Measurements from ENCODE around the gene PIM3.
"Not testable (repeated sequence)": the region's sequence is repeated elsewhere in the genome, so short reads cannot be mapped to it uniquely, and the experiment has no call there.

Gene PIM3

DNA sequence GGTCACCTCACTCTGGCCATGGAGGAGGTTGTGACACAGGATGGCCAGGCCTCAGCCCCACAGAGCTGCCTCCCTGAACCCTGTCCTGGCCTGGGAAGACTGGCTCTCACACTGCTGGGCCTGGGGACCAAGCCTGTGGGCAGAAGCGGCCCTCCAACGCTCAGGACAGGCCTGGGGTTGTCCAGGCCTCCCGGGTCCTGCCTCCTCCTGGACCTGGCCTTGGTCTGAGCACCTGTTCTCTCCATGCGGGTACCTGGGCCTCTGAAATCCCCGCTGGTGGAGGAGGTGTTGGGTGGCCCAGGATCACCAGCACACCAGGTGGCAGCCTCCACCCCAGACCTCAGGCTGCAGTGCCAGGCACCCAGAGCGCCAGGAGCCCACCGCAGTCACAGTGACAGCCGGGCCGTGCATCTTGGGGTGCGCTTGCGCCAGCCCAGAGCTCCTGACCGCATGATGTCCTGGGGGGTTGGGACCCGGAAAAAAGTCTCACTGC lies 16.1 kb upstream of the PIM3 start:
- no peak for DNase-seq
- H3K9me3 Mint-ChIP-seq: no peaks in the 10 kb centered on the region
- H3K27me3 Mint-ChIP-seq: no peaks in the 10 kb centered on the region
- H3K4me3 Mint-ChIP-seq: peak overlapping the region; percentile 20
- peaks cover 11% of the 10 kb centered on the region for H3K4me1 Mint-ChIP-seq (ENCODE audit: low read depth)
- no peaks in the 10 kb centered on the region for H3K36me3 Mint-ChIP-seq (ENCODE audit: low read depth)
- H3K27ac Mint-ChIP-seq: peak overlapping the region; percentile 52

DNA sequence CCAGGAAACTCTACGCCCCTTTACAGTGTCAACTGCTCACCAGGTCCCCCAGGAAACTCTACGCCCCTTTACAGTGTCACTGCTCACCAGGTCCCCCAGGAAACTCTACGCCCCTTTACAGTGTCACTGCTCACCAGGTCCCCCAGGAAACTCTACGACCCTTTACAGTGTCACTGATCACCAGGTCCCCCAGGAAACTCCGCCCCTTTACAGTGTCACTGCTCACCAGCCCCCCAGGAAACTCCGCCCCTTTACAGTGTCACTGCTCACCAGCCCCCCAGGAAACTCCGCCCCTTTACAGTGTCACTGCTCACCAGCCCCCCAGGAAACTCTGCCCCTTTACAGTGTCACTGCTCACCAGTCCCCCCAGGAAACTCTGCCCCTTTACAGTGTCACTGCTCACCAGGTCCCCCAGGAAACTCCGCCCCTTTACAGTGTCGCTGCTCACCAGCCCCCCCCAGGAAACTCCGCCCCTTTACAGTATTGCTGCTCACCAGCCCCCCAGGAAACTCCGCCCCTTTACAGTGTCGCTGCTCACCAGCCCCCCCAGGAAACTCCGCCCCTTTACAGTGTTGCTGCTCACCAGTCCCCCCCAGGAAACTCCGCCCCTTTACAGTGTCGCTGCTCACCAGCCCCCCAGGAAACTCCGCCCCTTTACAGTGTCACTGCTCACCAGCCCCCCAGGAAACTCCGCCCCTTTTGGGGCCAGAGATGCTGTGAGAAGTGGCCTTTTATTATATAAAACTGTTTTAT lies 15.4 kb upstream of the PIM3 start:
- peak; percentile 61 for DNase-seq
- not testable (repeated sequence) for H3K4me1 Mint-ChIP-seq (ENCODE audit: low read depth); H3K36me3 Mint-ChIP-seq (ENCODE audit: low read depth); H3K4me3 Mint-ChIP-seq; H3K27me3 Mint-ChIP-seq; H3K9me3 Mint-ChIP-seq
- peak overlapping the region; percentile 87 for H3K27ac Mint-ChIP-seq

DNA sequence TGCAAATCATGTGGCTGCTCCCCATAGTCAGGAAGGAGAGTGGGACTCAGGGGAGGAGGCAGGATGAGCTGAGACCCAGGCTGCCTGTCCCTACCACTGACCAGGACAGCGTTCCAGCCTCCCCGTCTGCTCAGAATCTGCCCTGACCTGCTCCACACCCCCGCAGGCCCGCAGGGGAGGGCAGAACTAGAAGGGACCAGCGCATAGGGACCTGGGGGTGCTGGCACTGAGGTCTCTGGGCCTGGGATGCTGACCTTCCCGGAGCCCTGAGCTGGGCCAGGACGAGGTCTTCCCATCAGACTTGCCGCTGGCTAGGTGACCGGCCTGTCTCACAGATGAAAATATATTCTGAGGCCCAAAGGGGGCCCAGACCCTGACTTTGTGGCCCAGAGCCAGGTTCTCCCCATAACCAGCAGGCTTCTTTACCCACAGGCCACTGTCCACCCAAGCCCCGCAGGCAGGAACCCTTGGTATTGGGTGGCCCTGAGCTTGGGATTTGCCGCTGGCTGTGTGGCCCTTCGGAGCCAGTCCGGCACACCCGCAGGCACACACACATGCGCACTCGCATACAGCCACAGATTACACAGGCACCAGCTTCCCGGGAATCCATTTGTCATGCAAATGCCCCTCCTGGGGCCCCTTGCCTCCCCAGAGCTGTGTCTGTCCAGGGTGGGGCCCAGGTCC lies 13.8 kb upstream of the PIM3 start:
- Mint-ChIP-seq H3K4me1 (ENCODE audit: low read depth) (peaks cover 13% of the 10 kb centered on the region), H3K4me3 (no peak overlapping the region), H3K27ac (peak overlapping the region; percentile 63), H3K36me3 (ENCODE audit: low read depth) (no peaks in the 10 kb centered on the region), H3K9me3 (no peaks in the 10 kb centered on the region), H3K27me3 (no peaks in the 10 kb centered on the region)
- no peak for DNase-seq

DNA sequence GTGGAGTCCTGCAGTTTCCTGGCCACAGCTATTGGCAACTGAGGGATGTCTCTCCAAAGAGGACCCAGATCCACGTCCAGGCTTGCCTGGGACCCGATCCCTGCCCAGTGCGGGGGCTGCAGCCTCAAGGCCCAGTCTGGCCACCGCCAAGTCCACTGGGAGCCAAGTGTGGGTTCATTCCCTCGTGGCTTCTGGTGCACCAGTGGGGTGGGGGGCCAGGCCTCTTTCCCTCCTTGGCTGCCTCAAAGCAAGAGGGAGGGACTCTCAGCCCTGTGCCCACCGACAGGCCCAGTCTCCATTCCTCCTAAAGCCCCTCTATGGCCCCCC lies 13.3 kb upstream of the PIM3 start:
- H3K27me3 Mint-ChIP-seq: no peaks in the 10 kb centered on the region
- H3K4me3 Mint-ChIP-seq: no peak overlapping the region
- H3K36me3 Mint-ChIP-seq (ENCODE audit: low read depth): no peaks in the 10 kb centered on the region
- no peak for DNase-seq
- peaks cover 16% of the 10 kb centered on the region for H3K4me1 Mint-ChIP-seq (ENCODE audit: low read depth)
- H3K9me3 Mint-ChIP-seq: no peaks in the 10 kb centered on the region
- H3K27ac Mint-ChIP-seq: no peak overlapping the region

DNA sequence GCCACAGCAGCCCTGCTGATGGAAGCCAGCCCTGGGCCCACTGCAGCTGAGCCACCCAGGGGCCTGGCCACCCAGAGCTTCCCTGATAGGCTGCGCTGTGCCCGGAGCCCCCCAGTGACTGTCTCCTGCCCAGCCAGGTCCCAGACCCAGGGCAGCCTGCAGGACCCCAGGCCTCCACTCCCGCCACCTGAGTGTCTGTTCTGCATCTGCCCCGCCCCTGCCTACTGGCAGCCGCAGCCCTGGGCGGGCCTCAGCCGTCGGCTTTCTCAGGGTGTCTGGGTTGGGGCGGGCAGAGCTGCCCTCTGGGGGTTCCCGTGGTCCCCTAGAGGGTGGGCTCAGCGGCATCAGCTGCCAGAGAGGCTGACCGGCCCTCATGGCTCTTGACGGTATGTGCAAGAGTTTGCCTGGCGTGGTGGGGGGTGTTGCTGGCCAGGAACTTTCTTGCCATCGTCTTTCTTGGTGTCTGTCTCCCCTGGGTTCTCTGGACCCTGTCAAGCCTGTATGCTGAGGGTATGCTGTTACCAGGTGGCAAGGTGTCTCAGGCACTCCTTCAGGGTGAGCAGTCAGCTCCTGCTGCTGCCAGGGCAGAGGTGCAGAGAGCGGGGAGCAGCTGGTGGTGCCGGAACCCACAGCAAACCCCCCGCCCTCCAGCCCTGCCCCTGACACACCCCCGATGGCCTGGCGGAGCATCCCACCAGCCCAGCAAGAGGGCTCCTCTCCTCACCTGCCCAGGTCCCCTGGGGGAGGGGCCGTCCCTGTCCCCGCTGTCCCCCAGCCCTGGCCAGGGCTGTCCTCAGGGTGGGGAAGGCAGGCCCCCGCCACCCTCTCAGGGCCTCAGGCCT lies 12.2 kb upstream of the PIM3 start:
- Mint-ChIP-seq H3K36me3 (ENCODE audit: low read depth) (no peaks in the 10 kb centered on the region), H3K4me1 (ENCODE audit: low read depth) (peaks cover 19% of the 10 kb centered on the region), H3K4me3 (no peak overlapping the region), H3K27ac (no peak overlapping the region), H3K27me3 (no peaks in the 10 kb centered on the region), H3K9me3 (no peaks in the 10 kb centered on the region)
- DNase-seq: no peak

DNA sequence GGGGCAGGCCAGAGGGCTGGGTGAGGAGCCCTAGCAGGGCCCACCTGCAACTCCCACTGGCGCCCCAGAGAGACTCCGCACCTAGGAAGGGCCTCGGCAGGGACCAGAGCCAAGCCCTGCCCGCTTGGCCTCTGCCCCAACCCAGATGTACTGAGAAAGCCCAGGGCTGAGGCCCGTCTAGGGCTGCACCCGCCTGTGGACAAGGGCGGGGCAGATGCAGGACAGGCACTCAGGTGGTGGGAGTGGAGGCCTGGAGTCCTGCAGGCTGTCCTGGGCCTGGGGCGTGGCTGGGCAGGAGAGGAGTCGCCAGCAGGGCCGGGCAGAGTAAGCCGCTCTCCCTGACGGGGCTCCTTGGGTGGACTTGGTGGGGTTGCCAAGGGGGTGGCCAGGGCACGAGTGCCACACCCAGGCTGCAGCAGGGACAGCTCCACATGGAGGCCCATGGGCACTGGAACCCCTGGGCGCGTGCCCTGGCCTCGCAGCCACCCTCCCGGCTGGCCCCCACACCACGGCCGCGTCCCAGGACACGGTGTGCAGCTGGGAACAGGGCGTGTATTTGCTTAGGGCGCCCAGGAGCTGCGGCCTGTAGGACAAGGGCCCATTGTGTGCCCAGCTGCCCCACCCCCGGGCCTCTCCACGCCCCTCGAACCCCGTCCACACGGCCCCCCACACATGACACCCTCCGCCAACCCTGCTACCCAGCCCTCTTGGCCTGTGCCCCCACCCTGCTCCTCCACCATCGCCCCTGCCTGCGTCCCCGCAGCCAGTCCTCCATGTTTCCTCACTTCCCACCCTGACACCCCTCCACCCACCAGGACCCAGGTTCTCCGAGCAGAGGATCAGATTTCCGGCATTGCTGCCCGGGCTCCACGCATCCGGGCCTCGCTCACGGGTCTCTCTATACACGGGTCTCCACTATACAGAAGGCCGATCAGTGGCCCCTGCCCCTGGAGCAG lies 11.3 kb upstream of the PIM3 start:
- Mint-ChIP-seq H3K4me1 (ENCODE audit: low read depth) (peaks cover 19% of the 10 kb centered on the region), H3K36me3 (ENCODE audit: low read depth) (no peaks in the 10 kb centered on the region), H3K27ac (peak overlapping the region; percentile 37), H3K9me3 (no peaks in the 10 kb centered on the region), H3K4me3 (no peak overlapping the region), H3K27me3 (no peaks in the 10 kb centered on the region)
- DNase-seq: no peak

DNA sequence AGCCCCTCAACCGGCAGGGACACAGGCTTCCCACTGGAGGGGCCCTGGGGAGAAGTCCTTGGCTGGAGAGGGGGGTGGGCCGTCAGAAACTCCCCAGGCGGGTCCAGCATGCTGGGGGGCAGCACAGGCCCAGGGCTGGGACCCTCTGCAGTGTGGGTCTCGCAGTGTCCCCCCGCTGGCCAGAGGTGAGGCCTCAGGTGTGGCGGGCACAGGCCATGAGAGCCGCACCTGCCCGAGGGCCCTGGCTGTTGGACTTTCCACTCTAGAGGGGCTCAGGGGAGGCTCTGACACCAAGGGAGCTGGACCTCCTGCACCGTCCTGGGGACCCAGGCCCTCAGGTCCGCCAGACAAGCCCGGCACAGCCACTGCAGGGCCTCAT lies 10.7 kb upstream of the PIM3 start:
- Mint-ChIP-seq H3K27ac (peak overlapping the region; percentile 37), H3K36me3 (ENCODE audit: low read depth) (no peaks in the 10 kb centered on the region), H3K4me1 (ENCODE audit: low read depth) (peaks cover 17% of the 10 kb centered on the region), H3K9me3 (no peaks in the 10 kb centered on the region), H3K4me3 (no peak overlapping the region), H3K27me3 (no peaks in the 10 kb centered on the region)
- DNase-seq: no peak

DNA sequence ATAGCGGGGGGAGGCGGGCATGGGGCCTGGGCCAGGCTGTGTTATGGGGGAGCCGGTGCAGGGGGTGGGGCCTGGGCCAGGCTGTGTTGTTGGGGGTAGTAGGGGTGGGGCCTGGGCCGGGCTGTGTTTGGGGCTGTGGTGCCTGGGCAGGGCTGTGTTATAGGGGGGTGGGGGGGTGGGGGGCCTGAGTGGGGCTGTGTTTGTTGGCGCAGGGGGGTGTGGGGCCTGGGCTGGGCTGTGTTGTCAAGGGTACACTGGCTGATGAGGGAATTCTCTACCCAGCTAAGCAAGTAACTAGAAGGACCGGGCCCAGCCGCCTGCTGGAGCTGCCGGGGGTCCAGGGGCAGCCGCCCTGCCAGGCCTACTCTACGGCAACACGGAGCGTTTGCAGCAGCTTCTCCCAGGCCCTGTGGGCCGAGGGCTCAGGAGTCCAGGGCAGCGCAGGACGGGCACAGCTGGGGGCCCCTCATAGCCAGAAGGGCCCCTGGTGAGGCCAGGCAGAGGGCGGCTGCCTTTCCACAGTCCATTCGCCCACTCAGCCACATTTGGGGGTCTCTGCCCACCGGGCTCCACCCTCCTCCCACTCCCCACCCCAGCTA lies 10.1 kb upstream of the PIM3 start:
- peaks cover 16% of the 10 kb centered on the region for H3K4me1 Mint-ChIP-seq (ENCODE audit: low read depth)
- H3K36me3 Mint-ChIP-seq (ENCODE audit: low read depth): no peaks in the 10 kb centered on the region
- no peaks in the 10 kb centered on the region for H3K27me3 Mint-ChIP-seq
- H3K9me3 Mint-ChIP-seq: no peaks in the 10 kb centered on the region
- peak overlapping the region; percentile 68 for H3K27ac Mint-ChIP-seq
- no peak overlapping the region for H3K4me3 Mint-ChIP-seq
- no peak for DNase-seq

DNA sequence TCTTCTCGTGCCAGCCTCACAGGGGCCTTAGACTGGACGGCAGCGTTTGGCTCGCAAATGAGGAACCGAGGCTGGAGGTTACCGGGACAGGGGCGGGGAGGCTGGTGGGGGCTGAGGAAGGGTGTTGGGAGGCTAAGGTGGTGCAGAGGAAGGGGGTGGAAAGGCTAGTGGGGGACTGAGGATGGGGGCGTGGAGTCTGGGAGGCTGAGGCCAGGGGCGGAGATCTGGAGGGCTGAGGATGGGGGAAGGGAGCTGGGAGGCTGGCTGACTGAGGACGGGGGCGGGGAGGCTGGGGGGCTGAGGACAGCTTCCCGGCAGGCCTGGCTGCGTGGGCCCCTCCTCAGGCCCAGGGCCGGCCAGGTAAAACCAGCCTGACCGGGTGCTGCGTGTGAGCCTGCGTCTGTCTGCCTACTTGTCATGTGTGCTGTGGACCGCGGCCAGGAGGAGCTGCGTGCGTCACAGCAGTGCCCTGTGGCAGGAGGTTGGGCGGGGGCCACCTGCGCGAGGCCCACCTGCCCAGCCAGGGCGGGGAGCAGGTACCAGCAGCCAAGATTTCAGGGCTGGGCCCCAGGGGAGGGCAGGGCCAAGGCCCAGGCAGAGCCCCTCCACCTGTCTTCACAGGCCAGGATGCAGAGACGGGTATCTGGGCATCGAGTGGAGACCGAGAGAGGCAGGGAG lies 9.4 kb upstream of the PIM3 start:
- no peaks in the 10 kb centered on the region for H3K36me3 Mint-ChIP-seq (ENCODE audit: low read depth)
- H3K27me3 Mint-ChIP-seq: no peaks in the 10 kb centered on the region
- DNase-seq: peak; percentile 72
- peaks cover 11% of the 10 kb centered on the region for H3K4me1 Mint-ChIP-seq (ENCODE audit: low read depth)
- H3K27ac Mint-ChIP-seq: peak overlapping the region; percentile 68
- H3K9me3 Mint-ChIP-seq: no peaks in the 10 kb centered on the region
- no peak overlapping the region for H3K4me3 Mint-ChIP-seq

DNA sequence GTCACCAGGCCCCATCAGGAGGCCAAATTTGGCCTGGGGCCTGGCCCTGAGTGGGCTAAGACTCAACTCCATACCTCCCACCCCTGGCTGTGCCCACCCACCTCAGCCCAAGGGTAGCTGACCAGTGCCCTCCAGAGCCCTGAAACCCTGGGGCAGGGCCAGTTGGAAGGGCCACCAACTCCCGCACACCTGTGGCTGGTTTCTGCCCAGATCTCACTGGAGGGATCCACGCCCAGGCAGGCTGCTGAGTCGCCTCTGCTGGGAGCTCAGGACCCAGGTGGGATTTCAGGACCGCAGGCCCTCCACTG lies 8.9 kb upstream of the PIM3 start:
- no peak overlapping the region for H3K4me3 Mint-ChIP-seq
- H3K9me3 Mint-ChIP-seq: no peaks in the 10 kb centered on the region
- H3K36me3 Mint-ChIP-seq (ENCODE audit: low read depth): no peaks in the 10 kb centered on the region
- peaks cover 11% of the 10 kb centered on the region for H3K4me1 Mint-ChIP-seq (ENCODE audit: low read depth)
- peak overlapping the region; percentile 14 for H3K27ac Mint-ChIP-seq
- DNase-seq: no peak
- H3K27me3 Mint-ChIP-seq: no peaks in the 10 kb centered on the region

DNA sequence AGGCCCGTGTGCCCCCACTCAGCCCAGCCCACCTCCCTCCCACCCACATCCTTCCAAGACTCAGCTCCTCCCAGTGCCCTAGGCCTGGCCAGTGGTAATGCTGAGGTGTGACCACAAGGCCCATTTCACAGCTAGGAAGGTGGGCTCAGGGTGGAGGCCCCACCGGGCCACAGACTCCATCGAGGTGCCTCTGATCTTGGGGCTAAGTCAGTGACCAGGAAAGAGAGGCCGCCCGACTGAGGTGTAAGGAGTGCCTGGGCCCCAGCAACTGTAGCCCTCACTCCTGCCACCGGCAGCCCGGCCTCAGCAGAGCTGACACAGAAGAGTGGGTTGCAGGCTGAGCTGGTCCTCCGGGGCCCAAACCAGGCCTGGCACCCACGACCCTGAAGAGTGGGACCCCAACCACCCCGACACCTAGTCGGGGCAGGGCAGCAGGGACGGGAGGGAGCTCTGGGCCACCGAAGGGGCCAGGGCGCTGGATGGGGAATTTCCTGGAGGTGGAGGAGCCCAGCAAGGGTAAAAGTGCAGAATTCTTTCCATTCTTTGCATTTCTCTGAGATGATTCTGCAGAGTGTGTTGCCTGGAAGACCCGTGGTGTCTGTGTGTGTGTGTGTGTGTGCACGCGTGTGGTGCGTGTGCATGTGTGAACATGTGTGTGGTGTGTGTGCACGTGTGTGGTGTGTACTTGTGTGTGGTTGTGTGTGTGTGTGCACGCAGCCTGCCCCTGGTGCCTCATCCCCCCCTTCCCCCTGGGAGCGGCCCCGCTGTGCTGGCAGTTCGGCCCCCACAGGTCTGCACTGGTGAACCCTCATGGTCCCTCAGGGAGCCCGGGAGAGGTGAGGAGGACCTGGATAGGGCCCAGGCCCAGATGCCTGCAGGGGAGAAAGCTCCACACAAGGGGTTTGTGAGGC lies 8.3 kb upstream of the PIM3 start:
- no peak for DNase-seq
- no peaks in the 10 kb centered on the region for H3K27me3 Mint-ChIP-seq

DNA sequence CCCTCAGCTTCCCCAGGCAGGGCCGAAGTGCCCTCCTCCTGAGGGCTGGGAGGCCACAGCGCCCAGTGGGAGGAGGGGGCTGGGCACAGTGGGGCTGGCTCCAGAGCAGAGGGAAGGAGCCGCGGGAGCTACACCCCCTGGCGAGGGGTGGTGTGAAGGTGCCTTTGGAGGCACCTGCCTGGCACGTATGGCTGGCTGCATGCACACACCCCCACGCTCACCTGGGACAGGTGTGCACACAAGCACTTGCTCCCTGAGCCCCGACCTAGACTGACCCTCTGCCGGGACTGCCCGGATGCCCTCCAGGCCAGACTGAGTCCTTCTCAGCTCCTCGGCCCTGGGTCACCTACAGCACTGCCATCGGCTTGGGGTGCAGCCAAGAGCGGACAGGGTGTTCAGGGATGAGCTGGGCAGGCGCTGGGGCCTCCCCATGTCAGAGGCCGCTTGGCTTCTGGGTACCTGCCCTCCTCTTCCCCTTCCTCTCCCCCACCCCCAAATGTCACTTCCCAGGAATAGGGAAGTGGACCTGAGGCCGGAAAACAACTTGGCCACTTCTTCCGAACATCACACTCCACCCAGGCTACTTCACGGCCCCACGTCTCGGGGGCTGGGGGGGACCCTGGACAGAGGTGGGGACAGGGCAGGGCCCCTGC lies 7.4 kb upstream of the PIM3 start:
- Mint-ChIP-seq H3K4me3 (no peak overlapping the region), H3K36me3 (ENCODE audit: low read depth) (no peaks in the 10 kb centered on the region), H3K27me3 (no peaks in the 10 kb centered on the region), H3K4me1 (ENCODE audit: low read depth) (peaks cover 14% of the 10 kb centered on the region), H3K9me3 (no peaks in the 10 kb centered on the region), H3K27ac (no peak overlapping the region)
- DNase-seq: no peak

More for the DNA sequence above, 8.3 kb upstream of the PIM3 start:
- Mint-ChIP-seq H3K4me1 (ENCODE audit: low read depth) (peaks cover 11% of the 10 kb centered on the region), H3K27ac (peak overlapping the region; percentile 14), H3K36me3 (ENCODE audit: low read depth) (no peaks in the 10 kb centered on the region), H3K9me3 (no peaks in the 10 kb centered on the region), H3K4me3 (no peak overlapping the region)

Data from activated T-cell treated with anti-CD3 and anti-CD28 coated beads, Interleukin-2, amount 50 U/mL, for 24 hours (primary cell).